Keratinocyte (primary cell): ENCODE data around the gene TULP1. TPM values are rescaled to one million over a fixed set of nuclear protein-coding genes. Genes with fewer than 3 reads are reported as not detected.

Experiments used
- DNase-seq: peaks from one replicate; pipeline ENCODE4 v3.0.0-alpha.2; 2011; ENCODE audit warnings: low read depth, missing footprints, low spot score
- FAIRE-seq: peaks from 2 replicates; lab custom pipeline; 2011; peaks lifted over from hg19 to GRCh38; lab: Jason Lieb, UNC
- H2AFZ ChIP-seq: 2 replicates; pipeline ENCODE4 v1.6.0; 2012; ENCODE audit warnings: low read length, control low read depth, inconsistent platforms; ENCODE audit not compliant: control insufficient read depth
- H3K27ac ChIP-seq: 2 replicates; pipeline ENCODE4 v1.5.1; 2011; ENCODE audit warnings: low read length; ENCODE audit not compliant: control insufficient read depth, insufficient read depth
- H3K27me3 ChIP-seq: 3 replicates; pipeline ENCODE4 v1.6.0; 2011; ENCODE audit warnings: low read length; ENCODE audit not compliant: control insufficient read depth, insufficient read depth; ENCODE audit errors: extremely low read depth
- H3K36me3 ChIP-seq, 2 experiments: 2 replicates in 1 of 2; 3 replicates in 1 of 2; pipeline ENCODE4 v1.5.1; 2011; ENCODE audit warnings: low read length in 2 of 2, mild to moderate bottlenecking in 1 of 2; ENCODE audit not compliant: control insufficient read depth in 2 of 2, insufficient read depth in 2 of 2; ENCODE audit errors: extremely low read depth in 1 of 2
- H3K4me1 ChIP-seq: 3 replicates; pipeline ENCODE4 v1.5.1; 2011; ENCODE audit warnings: low read length; ENCODE audit not compliant: control insufficient read depth, insufficient read depth; ENCODE audit errors: extremely low read depth
- H3K4me2 ChIP-seq: 3 replicates; pipeline ENCODE4 v1.6.0; 2011; ENCODE audit warnings: low read depth, low read length; ENCODE audit not compliant: control insufficient read depth, insufficient read depth; ENCODE audit errors: extremely low read depth
- H3K4me3 ChIP-seq, 3 experiments: fragments of 200-600 bp in 1 of 3; sonication (generic) in 1 of 3; 2 replicates in 2 of 3; 3 replicates in 1 of 3; pipeline ENCODE4 v1.5.1; 2011 to 2016; ENCODE audit warnings: low read length in 3 of 3, mild to moderate bottlenecking in 3 of 3, control low read depth in 2 of 3, inconsistent platforms in 1 of 3, low read depth in 1 of 3, mixed read lengths in 1 of 3, mixed run types in 1 of 3, moderate library complexity in 1 of 3; ENCODE audit not compliant: control insufficient read depth in 2 of 3, insufficient read depth in 2 of 3; ENCODE audit errors: extremely low read depth in 1 of 3
- H3K79me2 ChIP-seq: 2 replicates; pipeline ENCODE4 v1.6.0; 2012; ENCODE audit warnings: low read length; ENCODE audit not compliant: control insufficient read depth, insufficient read depth
- H3K9ac ChIP-seq: 3 replicates; pipeline ENCODE4 v1.6.0; 2011; ENCODE audit warnings: low read length; ENCODE audit not compliant: control insufficient read depth, insufficient read depth; ENCODE audit errors: extremely low read depth
- H3K9me1 ChIP-seq: 3 replicates; pipeline ENCODE4 v1.6.0; 2011; ENCODE audit warnings: low read length; ENCODE audit not compliant: control insufficient read depth, insufficient read depth; ENCODE audit errors: extremely low read depth
- H3K9me3 ChIP-seq: 2 replicates; pipeline ENCODE4 v1.5.1; 2012; ENCODE audit warnings: low read depth, low read length; ENCODE audit not compliant: control insufficient read depth
- H4K20me1 ChIP-seq: 3 replicates; pipeline ENCODE4 v1.6.0; 2011; ENCODE audit warnings: low read length; ENCODE audit not compliant: control insufficient read depth, insufficient read depth; ENCODE audit errors: extremely low read depth
- EZH2 ChIP-seq: IDR thresholded peaks from one replicate; pipeline ENCODE4 v1.6.1; 2012; ENCODE audit warnings: inconsistent platforms, mild to moderate bottlenecking, low read length, moderate library complexity
- dilution Hi-C: fragments of 300-500 bp; cut with MboI; formaldehyde crosslinking; loops from one replicate; pipeline ENCODE4 v1.7.0; 2020; ENCODE audit warnings: low sequenced_read_pairs; ENCODE audit not compliant: extremely low pct_ligation_motif_present
- polyA plus RNA-seq, 5 experiments: library from polyadenylated mRNA; depleted of rRNA in 3 of 5; stranded (reverse) in 3 of 5; stranded (forward) in 1 of 5; unstranded in 1 of 5; fragments of >200 nt; gene quantifications; 1 replicate in 1 of 5; 2 replicates in 3 of 5; 3 replicates in 1 of 5; pipeline versions ENCODE4 v1.2.1 to v1.2.3, GENCODE V29; 2011 to 2012; ENCODE audit warnings: missing spikeins in 2 of 5, low read depth in 1 of 5, low replicate concordance in 1 of 5
- TF ChIP-seq, protein P1 (sequence below), 3 experiments: IDR thresholded peaks in 1 of 3; conservative IDR thresholded peaks in 1 of 3; optimal IDR thresholded peaks in 1 of 3; 2 replicates in 2 of 3; 3 replicates in 1 of 3; pipeline versions ENCODE3 to v1.5.1; 2011; ENCODE audit warnings: low read length in 3 of 3, mild to moderate bottlenecking in 3 of 3, moderate library complexity in 2 of 3, control low read depth in 1 of 3, inconsistent platforms in 1 of 3; ENCODE audit not compliant: insufficient read depth in 2 of 3; ENCODE audit errors: extremely low read depth in 1 of 3

The TULP1 gene
- polyA plus RNA-seq, 1 donor (not counting 4 experiments of a cell fraction or from before 2014, with no cell fraction given), result not detected

- Histone ChIP-seq H3K9ac (no peak overlapping the region), H3K9me1 (no peaks in the 10 kb centered on the region), H3K9me3 (no peaks in the 10 kb centered on the region), H3K4me3 (peak overlapping the region in 2 of 3 experiments; percentile 25 to 56), H3K36me3 (no peaks in the 10 kb centered on the region), H3K27ac (no peak overlapping the region), H3K27me3 (no peaks in the 10 kb centered on the region), H3K4me2 (peak overlapping the region; percentile 86), H3K79me2 (no peaks in the 10 kb centered on the region), H3K4me1 (peaks cover 8% of the 10 kb centered on the region), H2AFZ (peak overlapping the region; percentile 94), H4K20me1 (no peaks in the 10 kb centered on the region)
- FAIRE-seq (no peak), DNase-seq (peak; percentile 17)
- dilution Hi-C loops, result no loop called here
- TF ChIP-seq, protein P1, sequence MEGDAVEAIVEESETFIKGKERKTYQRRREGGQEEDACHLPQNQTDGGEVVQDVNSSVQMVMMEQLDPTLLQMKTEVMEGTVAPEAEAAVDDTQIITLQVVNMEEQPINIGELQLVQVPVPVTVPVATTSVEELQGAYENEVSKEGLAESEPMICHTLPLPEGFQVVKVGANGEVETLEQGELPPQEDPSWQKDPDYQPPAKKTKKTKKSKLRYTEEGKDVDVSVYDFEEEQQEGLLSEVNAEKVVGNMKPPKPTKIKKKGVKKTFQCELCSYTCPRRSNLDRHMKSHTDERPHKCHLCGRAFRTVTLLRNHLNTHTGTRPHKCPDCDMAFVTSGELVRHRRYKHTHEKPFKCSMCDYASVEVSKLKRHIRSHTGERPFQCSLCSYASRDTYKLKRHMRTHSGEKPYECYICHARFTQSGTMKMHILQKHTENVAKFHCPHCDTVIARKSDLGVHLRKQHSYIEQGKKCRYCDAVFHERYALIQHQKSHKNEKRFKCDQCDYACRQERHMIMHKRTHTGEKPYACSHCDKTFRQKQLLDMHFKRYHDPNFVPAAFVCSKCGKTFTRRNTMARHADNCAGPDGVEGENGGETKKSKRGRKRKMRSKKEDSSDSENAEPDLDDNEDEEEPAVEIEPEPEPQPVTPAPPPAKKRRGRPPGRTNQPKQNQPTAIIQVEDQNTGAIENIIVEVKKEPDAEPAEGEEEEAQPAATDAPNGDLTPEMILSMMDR (optimal IDR thresholded peaks at IDR 0.05 in 1 of 3, IDR thresholded peaks at IDR 0.05 in 1 of 3, conservative IDR thresholded peaks at IDR 0.05 in 1 of 3; ENCODE audit: extremely low read depth in 1 of 3, insufficient read depth in 2 of 3, low read length in 3 of 3), result peak; percentile 70 to 99 (median 95)
- TF ChIP-seq EZH2, result no peak
These were observed 10.3 kb upstream of the TULP1 start for GRCh38 chr6:35522660-35523658.

DNA sequence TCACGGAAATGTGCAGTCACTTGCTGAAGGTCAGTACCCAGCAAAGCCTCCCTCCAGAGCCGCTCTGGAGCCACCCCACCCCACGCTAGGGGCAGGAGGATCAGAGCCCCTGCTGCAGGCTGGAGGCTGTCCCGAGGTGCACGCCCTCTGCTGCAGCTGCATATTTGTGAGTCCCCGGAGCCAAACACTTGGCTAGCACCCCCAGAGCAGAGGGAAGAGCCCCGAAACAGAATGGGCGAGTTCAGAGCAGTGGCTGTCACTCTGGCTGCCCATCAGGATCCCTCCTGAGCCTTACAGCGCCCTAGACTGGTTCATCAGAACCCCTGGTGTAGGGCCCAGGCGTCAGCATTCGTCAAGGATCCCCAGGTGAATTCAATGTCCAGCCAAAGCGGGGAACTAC lies 9.5 kb upstream of the TULP1 start:
- H2AFZ ChIP-seq, result no peak overlapping the region

More for the DNA sequence above, 9.5 kb upstream of the TULP1 start:
- Histone ChIP-seq H3K4me3 (no peak overlapping the region), H3K27ac (no peak overlapping the region), H3K27me3 (no peaks in the 10 kb centered on the region), H3K9me1 (no peaks in the 10 kb centered on the region), H3K4me1 (peaks cover 8% of the 10 kb centered on the region), H3K36me3 (no peaks in the 10 kb centered on the region), H3K4me2 (no peak overlapping the region), H3K9me3 (no peaks in the 10 kb centered on the region), H4K20me1 (no peaks in the 10 kb centered on the region), H3K79me2 (no peaks in the 10 kb centered on the region), H3K9ac (no peak overlapping the region)
- FAIRE-seq, result no peak
- DNase-seq, result no peak
- dilution Hi-C loops, result no loop called here
- no peak for TF ChIP-seq EZH2
- TF ChIP-seq, protein P1 (optimal IDR thresholded peaks at IDR 0.05 in 1 of 3, IDR thresholded peaks at IDR 0.05 in 1 of 3, conservative IDR thresholded peaks at IDR 0.05 in 1 of 3; ENCODE audit: extremely low read depth in 1 of 3, insufficient read depth in 2 of 3, low read length in 3 of 3), result no peak
